Natural killer cell (primary cell): ENCODE data around the gene SMIM20. TPM values are rescaled to one million over a fixed set of nuclear protein-coding genes. Genes with fewer than 3 reads are reported as not detected.

Source experiments
- ATAC-seq, 3 donors: fragments of 150-1000 bp in 2 of 3; fragments of 200-7000 bp in 1 of 3; cut with Tn5 transposase; 1 replicate in 1 of 3; 2 replicates in 2 of 3; pipeline ENCODE4 v1.10.0; 2021; ENCODE audit warnings: mild to moderate bottlenecking in 2 of 3, moderate library complexity in 2 of 3
- DNase-seq, 2 donors: peaks; one replicate each; pipeline versions ENCODE4 v3.0.0 to v3.0.0-alpha.2; 2013 to 2021; ENCODE audit warnings: mixed read lengths in 1 of 2
- H3K27ac ChIP-seq: one replicate; pipeline ENCODE4 v1.5.1; 2013; ENCODE audit warnings: mild to moderate bottlenecking, low read length
- H3K27me3 ChIP-seq: one replicate; pipeline ENCODE4 v1.6.1; 2013; ENCODE audit warnings: low read length; ENCODE audit not compliant: control insufficient read depth, insufficient read depth
- H3K36me3 ChIP-seq: one replicate; pipeline ENCODE4 v1.6.1; 2013; ENCODE audit warnings: low read length; ENCODE audit not compliant: control insufficient read depth, insufficient read depth
- H3K4me1 ChIP-seq: one replicate; pipeline ENCODE4 v1.6.1; 2013; ENCODE audit warnings: low read length; ENCODE audit not compliant: control insufficient read depth, insufficient read depth
- H3K4me3 ChIP-seq: one replicate; pipeline ENCODE4 v1.5.1; 2013; ENCODE audit warnings: low read length
- H3K9me3 ChIP-seq: one replicate; pipeline ENCODE4 v1.6.1; 2013; ENCODE audit warnings: low read length; ENCODE audit not compliant: control insufficient read depth, insufficient read depth
- H3K27ac Mint-ChIP-seq, 2 donors: one replicate each; pipeline ENCODE4 v1.8.0; 2022; ENCODE audit warnings: mild to moderate bottlenecking in 2 of 2, mixed read lengths in 2 of 2, moderate library complexity in 1 of 2
- H3K27me3 Mint-ChIP-seq, 2 donors: one replicate each; pipeline ENCODE4 v1.8.0; 2022; ENCODE audit warnings: low read depth in 2 of 2, mixed read lengths in 2 of 2
- H3K36me3 Mint-ChIP-seq: one replicate; pipeline ENCODE4 v1.8.0; 2022; ENCODE audit warnings: mixed read lengths
- H3K4me1 Mint-ChIP-seq, 2 donors: one replicate each; pipeline ENCODE4 v1.8.0; 2022; ENCODE audit warnings: mixed read lengths in 2 of 2
- H3K4me3 Mint-ChIP-seq: one replicate; pipeline ENCODE4 v1.8.0; 2022; ENCODE audit warnings: mild to moderate bottlenecking, moderate library complexity, mixed read lengths
- H3K9me3 Mint-ChIP-seq, 2 donors: one replicate each; pipeline ENCODE4 v1.8.0; 2022; ENCODE audit warnings: mixed read lengths in 2 of 2
- WGBS: methylation state at CpG from one replicate; pipeline ENCODE4 v1.1.7; 2013; ENCODE audit warnings: missing lambda C conversion rate; ENCODE audit not compliant: insufficient coverage; 5-methylcytosine and 5-hydroxymethylcytosine counted together
- intact Hi-C: fragments of 100-400 bp; cut with micrococcal nuclease; formaldehyde crosslinking; loops from one replicate; pipeline ENCODE4 v1.14.2; 2022
- total RNA-seq, 4 donors: library from RNA; stranded (reverse); fragments of 120-200 nt in 1 of 4; gene quantifications; one replicate each; pipeline versions ENCODE4 v1.2.3 to v1.2.4, GENCODE V29; 2013 to 2022
- TF ChIP-seq, protein P1 (sequence below): fragments of 200-600 bp; IDR thresholded peaks from one replicate; pipeline ENCODE4 v1.8.0; 2022; ENCODE audit warnings: antibody characterized with exemption

SMIM20 gene
- total RNA-seq, 3 donors from 2014 or later (not counting 1 experiment from before 2014, with no cell fraction given), result 10.3 to 11.5 (median 10.3) TPM

GRCh38 chr4:25925486-25926201, 11.6 kb downstream of the SMIM20 start:
- WGBS, result 99% methylated on average over 6 of the region's 11 CpGs
- Histone ChIP-seq H3K4me3 (no peak overlapping the region), H3K9me3 (no peaks in the 10 kb centered on the region), H3K27ac (no peak overlapping the region), H3K27me3 (no peaks in the 10 kb centered on the region), H3K36me3 (peaks cover 3% of the 10 kb centered on the region), H3K4me1 (no peaks in the 10 kb centered on the region)
- H3K36me3 Mint-ChIP-seq, result no peaks in the 10 kb centered on the region
- H3K27ac Mint-ChIP-seq, result no peak overlapping the region
- intact Hi-C loops, result no loop called here
- TF ChIP-seq, protein P1, sequence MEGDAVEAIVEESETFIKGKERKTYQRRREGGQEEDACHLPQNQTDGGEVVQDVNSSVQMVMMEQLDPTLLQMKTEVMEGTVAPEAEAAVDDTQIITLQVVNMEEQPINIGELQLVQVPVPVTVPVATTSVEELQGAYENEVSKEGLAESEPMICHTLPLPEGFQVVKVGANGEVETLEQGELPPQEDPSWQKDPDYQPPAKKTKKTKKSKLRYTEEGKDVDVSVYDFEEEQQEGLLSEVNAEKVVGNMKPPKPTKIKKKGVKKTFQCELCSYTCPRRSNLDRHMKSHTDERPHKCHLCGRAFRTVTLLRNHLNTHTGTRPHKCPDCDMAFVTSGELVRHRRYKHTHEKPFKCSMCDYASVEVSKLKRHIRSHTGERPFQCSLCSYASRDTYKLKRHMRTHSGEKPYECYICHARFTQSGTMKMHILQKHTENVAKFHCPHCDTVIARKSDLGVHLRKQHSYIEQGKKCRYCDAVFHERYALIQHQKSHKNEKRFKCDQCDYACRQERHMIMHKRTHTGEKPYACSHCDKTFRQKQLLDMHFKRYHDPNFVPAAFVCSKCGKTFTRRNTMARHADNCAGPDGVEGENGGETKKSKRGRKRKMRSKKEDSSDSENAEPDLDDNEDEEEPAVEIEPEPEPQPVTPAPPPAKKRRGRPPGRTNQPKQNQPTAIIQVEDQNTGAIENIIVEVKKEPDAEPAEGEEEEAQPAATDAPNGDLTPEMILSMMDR, result peak; percentile 8
- DNase-seq (peak in 1 of 2 donors; percentile 35), ATAC-seq (peak in 1 of 3 donors; percentile 36)
- no peaks in the 10 kb centered on the region for H3K9me3 Mint-ChIP-seq
- H3K27me3 Mint-ChIP-seq, result no peaks in the 10 kb centered on the region
- peaks cover 0 to 16% of the 10 kb centered on the region in 2 donors for H3K4me1 Mint-ChIP-seq
- no peak overlapping the region for H3K4me3 Mint-ChIP-seq

GRCh38 chr4:25926462-25926861, 12.4 kb downstream of the SMIM20 start:
- Mint-ChIP-seq H3K4me3 (no peak overlapping the region), H3K36me3 (no peaks in the 10 kb centered on the region), H3K27ac (no peak overlapping the region), H3K27me3 (no peaks in the 10 kb centered on the region), H3K9me3 (no peaks in the 10 kb centered on the region), H3K4me1 (peaks cover 0 to 8% of the 10 kb centered on the region in 2 donors)
- Histone ChIP-seq H3K27me3 (no peaks in the 10 kb centered on the region), H3K36me3 (peaks cover 3% of the 10 kb centered on the region), H3K9me3 (no peaks in the 10 kb centered on the region), H3K4me3 (no peak overlapping the region), H3K4me1 (no peaks in the 10 kb centered on the region), H3K27ac (no peak overlapping the region)
- intact Hi-C loops, result no loop called here
- DNase-seq, result peak in 1 of 2 donors; percentile 47
- no peak for ATAC-seq
- TF ChIP-seq, protein P1, result no peak
- 58% methylated on average over 2 of the region's 2 CpGs for WGBS

DNA sequence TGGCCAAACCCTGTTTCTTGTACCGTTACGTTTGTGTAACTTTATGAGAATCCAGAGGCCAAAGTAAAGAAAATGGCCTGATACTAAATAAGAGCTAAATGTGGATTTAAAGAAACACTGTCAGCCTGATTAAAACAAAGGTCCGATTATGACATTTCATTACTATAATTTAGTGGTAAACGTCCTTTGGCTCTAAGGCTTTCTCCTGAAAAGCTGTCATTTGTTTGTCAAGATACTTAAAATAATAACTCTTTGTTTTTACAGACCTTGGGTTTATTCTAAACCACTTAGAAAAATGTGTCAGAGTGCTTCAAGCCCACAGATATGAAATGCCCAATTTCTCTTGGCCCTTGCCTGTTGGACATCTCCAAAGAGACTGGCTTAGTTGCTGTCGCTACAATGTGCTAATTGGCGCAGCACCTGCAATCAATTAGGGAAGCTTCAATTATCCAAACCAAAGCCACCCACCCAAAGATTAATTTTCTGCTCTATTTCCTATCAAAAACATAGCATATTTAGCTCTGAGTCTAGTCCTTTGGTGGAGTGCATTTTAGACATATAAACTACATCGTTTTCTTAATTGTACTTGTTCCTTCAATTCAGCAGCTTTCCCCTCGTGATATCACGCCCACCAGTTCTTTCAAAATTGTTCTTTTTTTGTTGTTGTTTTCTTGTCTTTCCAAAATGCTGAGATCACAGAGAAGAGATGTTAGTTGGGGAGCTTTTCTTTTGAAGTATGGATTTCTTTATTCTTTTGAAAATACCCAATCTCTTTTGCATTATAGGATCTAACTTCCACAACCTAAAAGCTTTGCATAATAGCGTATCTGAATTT, 13.6 kb downstream of the SMIM20 start:
- ATAC-seq (no peak), DNase-seq (no peak)
- intact Hi-C loops, result no loop called here
- no peaks in the 10 kb centered on the region for H3K9me3 ChIP-seq
- H3K36me3 ChIP-seq, result peaks cover 3% of the 10 kb centered on the region
- H3K27ac Mint-ChIP-seq, result no peak overlapping the region
- no peaks in the 10 kb centered on the region for H3K4me1 ChIP-seq
- no peaks in the 10 kb centered on the region for H3K4me1 Mint-ChIP-seq
- no peak overlapping the region for H3K4me3 ChIP-seq
- 93% methylated on average over 10 of the region's 10 CpGs for WGBS
- no peaks in the 10 kb centered on the region for H3K27me3 Mint-ChIP-seq
- no peaks in the 10 kb centered on the region for H3K27me3 ChIP-seq
- no peak overlapping the region for H3K4me3 Mint-ChIP-seq
- H3K36me3 Mint-ChIP-seq, result no peaks in the 10 kb centered on the region
- H3K27ac ChIP-seq, result no peak overlapping the region
- TF ChIP-seq, protein P1, result no peak
- no peaks in the 10 kb centered on the region for H3K9me3 Mint-ChIP-seq
